T-helper 9 cell (primary cell): ENCODE data around the gene RAMP3.
A peak's percentile ranks its signal among the peaks of the same experiment; 100 is the strongest.
"Not testable (repeated sequence)": the region's sequence is repeated elsewhere in the genome, so short reads cannot be mapped to it uniquely, and the experiment has no call there.

Experiments
- DNase-seq: peaks from one replicate; pipeline ENCODE4 v3.0.0-alpha.2; 2020

RAMP3 gene

DNA sequence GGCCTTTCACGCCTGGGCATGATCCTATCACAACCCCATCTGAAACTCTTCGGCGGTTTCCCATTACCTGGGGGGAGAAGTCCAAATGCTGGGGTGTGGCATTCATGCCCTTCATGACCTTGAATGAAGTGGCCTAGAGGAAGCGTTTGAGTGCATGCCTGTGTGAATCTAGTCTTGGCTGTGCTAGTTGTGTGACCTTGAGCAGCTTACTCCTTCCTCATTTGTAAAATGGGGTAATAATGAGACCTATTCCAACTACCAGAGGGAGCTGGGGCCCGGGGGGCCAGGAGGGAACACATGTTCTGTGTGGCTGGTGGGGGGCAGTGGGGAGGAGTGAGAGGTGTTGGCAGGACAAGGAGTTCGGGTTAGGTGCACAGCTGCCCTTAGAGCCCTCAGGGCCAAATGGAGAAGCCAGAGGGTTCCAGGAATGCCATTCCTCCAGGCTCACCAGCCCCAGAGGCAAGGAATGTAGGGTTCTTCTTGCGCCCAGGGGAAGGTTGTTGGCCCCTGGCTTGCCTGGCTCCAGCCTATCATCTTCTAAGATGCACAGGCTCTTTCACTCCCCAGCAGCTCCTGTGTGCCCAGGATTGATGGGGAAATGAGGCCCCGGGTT is 24.8 kb upstream of the RAMP3 start:
- DNase-seq: no peak

DNA sequence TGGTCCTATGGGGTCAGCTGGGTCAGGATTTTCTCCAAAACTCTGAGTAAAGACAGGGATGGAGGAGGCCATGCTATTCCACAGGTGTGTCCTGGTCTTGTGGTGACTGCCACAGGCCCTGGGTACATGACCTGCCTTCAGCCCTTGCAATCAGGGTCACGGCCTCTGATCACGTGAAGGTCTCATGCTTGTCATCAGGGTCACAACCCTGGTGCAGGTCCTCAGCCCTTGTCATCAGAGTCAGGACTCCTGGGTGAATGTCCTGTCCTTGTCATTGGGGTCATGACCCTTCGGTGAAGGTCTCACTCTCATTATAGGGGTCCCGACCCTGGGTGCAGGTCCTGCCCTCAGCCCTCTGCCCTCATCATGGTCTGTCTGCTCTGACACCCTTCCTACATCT is 24.2 kb upstream of the RAMP3 start:
- DNase-seq: no peak

DNA sequence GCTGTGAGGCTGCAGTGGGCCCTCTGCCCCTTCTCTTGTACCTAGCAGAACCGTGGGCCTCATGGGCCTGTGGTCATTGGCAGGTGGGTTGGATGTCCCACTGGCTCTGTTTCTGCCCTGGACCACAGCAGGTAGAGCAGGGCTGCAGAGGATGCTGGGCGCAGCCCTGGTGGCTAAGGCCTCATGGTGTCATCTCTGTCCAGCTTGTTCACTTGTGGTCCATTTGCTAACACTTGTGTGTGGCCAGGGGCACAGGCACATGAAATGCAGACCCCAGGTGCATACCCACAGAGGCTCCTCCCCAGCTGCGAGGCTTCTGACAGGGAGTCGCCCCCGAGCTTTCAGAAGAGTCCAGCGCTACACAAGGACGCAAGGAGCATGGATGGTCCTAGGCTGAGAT is 23.7 kb upstream of the RAMP3 start:
- no peak for DNase-seq

DNA sequence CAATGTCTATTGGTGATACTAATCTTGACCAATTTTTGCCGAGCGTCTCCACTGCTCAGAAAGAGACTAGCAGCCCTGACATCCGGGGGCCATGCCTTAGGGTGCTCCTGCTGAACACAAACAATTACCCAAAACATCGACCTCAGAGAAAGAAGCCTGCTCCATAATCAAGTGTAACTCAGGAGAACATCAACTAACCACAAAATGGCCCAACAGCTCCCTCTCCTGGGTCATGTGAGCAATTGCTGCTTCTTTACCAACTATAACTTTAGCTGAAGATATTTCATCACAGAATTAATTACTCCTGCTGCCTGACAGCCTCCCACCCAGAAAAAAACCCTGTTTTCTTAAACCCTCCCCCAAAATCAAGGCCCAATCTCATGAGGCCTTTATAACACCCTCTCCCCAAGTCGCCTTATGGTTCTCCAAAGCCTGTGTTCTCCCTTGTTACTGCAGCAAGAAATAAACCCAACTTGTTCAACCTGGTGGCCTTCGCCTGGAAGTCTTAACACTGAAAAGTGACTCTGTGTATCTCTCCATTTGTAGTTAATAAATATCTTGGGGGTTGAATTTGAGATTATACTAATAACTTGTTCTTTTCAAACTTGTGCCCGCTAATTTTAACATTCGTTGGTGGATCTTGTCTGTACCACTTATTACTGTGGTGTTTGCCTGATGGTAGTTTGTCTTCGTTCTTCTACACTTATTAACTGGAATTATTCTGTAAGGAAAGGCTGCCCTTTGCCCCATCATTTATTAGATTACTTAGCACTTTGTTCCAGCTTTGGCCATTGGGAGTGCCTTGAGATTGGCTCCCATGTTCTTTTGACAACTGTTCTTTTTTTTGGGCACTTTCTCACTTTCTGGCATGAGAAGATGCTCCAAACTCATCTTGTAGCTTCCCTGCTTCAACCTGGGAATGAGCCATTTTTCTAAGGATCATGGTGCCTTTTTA is 21.2 kb upstream of the RAMP3 start:
- DNase-seq: peak; percentile 51

DNA sequence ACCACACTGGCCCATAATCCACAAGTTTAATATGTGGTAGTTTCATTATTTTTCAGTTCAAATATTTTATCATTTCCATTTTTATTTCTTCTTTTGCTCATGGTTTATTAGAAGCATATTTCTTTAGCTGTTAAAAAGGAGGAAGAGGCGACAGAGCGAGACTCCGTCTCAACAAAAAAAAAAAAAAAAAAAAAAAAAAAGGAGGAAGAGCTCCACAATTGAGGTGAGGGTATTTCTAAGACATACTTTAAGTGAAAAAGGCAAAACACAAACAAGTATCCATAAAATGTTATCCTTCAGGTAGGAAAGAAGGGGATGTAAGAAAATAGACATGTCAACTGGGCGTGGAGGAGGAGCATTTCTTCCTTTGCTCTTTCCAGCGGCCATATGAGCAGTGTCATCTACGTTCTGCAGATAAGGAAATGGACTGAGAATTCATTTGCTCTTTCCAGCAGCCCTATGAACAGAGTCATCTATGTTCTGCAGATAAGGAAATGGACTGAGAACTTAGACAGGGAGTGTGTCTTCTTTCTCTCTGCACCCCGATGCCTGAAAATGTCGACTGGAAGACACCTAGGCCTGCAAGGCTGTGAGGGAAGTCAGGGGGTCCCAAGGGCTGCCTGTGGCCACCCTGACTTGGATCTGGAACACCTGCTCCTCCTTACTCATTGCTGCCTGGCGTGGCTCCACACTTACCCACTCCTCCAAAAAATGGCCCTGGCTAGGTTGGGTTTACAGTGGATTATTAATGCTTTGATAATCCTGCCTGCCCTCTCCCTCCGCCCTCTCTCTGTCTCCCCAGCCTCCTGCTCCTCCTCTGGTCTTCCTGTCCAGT is 18.9 kb upstream of the RAMP3 start:
- no peak for DNase-seq

- no peak for DNase-seq
These were observed 16.8 kb upstream of the RAMP3 start for GRCh38 chr7:45140827-45141226.

DNA sequence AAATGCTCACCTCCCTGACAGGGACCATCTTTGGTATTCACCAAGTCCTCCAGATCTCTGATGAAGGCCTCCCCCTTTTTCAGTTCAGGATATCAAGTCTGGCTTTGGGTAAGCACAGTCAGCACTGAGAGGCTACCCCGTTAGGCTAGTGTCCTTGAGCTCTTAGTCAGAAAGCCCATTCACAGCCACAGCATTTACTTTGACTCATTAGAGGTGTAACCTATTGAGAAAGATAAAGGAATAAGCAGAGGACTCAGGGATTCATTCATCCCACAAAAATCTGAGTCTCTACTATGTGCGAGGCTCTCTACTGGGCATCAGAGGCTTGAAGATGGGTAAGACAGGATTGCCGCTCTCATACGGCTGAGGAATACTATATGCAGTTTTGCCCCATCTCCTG is 14.0 kb upstream of the RAMP3 start:
- DNase-seq: no peak

DNA sequence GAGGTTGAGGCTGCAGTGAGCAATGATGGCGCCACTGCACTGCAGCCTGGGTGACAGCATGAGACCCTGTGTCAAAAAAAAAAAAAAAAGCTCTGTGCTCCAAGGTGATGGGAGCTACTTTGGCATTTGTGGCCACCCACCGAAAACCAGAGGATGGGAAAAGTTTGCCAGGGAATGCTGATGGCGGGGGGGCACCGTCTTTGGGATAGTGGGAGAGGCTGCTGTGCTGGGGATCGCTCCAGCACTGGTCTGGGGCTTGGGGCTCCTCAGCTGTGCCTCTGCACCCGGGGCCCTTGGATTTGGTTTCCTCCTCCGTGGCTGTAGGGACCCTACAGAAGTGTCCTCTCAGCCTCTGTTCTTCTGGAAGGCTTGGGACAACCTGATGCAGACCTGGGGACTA is 11.7 kb upstream of the RAMP3 start:
- no peak for DNase-seq

GRCh38 chr7:45146531-45147379 is 10.8 kb upstream of the RAMP3 start:
- no peak for DNase-seq

DNA sequence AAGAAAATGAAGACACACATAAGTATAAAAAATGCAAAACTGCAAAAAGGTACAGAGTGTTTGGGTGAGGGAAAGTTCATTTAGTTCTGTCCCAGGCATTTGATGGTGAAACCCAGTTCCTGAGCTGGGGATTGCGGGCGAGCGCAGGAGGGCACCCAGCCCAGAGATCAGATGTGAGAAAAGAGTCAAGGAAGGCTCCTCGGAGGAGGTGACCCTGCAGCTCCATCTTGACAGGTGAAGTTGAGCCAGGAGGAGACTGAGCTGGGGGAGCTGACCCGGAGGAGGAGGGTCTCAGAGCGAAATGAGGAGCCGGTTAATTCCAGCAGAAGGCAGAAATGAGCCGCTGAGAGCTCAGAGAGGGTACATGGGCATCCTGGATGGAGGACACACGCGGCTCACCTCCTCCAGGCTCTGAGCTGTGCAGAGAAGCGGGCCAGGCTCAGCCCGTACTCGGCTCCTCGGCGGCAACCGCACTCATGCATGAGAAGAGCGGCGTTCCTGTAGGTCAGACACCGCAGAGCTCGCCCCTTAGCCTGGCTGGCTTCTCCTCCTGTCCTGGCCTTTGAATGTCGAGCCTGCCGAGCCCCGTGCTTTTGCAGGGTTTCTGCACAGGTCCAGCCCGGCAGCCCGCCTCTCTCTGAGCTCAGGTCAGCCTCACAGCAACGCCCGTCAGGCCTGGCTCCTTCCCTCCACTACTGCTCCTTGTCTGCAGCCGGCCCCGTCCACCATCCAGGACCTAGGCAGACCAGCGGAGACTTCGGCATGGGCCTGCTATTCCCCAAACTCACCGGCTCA is 9.5 kb upstream of the RAMP3 start:
- DNase-seq: no peak

GRCh38 chr7:45148653-45148973 is 9.0 kb upstream of the RAMP3 start:
- no peak for DNase-seq

DNA sequence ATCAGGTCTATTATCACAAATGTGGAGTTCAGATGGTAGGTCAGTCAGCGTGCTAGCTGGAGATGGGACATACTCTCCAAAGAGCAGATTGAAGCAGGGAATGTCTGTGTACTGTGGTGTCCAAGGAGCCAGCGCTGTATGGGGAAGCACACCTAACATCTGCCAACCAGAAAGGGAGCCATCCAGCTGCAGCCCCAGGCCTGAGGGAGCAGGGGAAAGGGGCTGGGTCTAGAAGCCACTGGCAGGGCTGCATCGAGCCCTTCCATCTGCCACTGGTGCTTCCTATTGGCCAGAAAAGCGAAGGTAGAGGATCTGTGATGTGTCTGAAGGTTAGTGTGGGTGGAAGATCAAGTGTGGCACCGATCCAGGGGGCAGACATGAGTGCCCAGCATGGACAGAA is 8.0 kb upstream of the RAMP3 start:
- DNase-seq: no peak

DNA sequence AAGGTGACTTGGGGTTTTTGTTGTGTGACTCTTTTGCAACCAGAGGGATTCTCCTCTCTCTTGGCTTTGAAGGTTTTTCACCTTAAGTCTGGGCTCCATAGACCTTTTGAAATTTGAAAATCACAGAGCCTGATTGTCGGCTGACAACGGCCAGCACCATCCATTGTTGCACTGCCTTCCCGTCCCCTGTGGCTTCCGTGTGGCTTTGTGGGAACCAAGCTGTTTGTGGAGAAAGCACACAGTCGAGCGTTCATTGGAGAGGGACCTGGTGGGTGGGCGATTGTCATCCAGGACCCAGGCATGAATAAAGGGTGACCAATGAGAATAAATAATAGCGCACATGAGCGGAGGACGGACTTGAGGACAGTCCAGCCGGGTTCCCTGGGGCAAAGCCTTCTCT is 7.4 kb upstream of the RAMP3 start:
- DNase-seq: no peak

DNA sequence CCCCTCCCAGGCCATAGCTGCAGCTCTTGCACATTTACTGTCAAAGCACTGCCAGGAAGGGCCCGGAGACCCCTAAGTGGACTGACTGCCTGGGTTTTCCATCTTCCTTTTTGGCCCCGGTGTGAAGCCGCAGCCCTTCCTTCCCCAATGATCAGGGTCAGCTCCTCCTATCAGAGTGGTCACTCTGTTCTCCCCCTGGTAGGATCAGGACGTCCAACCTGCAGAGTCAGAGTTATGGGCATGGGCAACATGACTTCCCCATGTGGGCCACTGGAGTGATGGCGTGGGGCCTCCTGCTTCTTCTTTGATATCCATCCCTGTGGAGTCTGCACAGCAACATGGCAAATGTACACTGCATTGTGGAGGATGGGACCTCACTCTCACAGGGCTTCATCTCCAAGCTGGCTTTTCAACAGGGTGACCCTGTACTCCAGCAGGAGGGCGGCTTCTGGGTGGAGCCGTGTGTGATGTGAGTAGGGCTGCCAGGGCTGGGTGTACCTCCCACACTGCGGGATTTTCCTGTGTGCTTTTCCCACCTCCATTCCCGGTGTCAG is 6.4 kb upstream of the RAMP3 start:
- DNase-seq: no peak

GRCh38 chr7:45151967-45152366 is 5.6 kb upstream of the RAMP3 start:
- no peak for DNase-seq

DNA sequence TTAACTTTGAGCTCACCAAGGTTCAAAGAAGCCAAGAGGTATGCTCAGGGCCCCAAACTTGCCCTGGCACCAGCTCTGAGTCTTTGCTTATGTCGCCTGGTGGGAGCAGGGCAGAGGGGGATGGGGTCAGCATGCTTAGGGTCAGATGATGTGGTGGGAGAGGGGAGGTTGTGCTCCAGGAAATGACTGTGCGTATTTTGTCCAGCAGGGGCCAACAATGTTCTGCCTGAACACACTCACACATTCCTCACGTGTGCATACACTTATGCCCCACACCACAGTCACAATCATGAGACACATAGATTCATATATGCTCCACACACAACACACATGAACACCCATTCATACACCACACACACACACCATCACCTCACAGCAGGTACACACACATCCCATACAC is 4.4 kb upstream of the RAMP3 start:
- DNase-seq: no peak

- not testable (repeated sequence) for DNase-seq
These were observed 3.7 kb upstream of the RAMP3 start for GRCh38 chr7:45153861-45154260.

- DNase-seq: no peak
These were observed 2.2 kb upstream of the RAMP3 start for GRCh38 chr7:45155357-45155900.

GRCh38 chr7:45155941-45156340 is 1.6 kb upstream of the RAMP3 start:
- no peak for DNase-seq

DNA sequence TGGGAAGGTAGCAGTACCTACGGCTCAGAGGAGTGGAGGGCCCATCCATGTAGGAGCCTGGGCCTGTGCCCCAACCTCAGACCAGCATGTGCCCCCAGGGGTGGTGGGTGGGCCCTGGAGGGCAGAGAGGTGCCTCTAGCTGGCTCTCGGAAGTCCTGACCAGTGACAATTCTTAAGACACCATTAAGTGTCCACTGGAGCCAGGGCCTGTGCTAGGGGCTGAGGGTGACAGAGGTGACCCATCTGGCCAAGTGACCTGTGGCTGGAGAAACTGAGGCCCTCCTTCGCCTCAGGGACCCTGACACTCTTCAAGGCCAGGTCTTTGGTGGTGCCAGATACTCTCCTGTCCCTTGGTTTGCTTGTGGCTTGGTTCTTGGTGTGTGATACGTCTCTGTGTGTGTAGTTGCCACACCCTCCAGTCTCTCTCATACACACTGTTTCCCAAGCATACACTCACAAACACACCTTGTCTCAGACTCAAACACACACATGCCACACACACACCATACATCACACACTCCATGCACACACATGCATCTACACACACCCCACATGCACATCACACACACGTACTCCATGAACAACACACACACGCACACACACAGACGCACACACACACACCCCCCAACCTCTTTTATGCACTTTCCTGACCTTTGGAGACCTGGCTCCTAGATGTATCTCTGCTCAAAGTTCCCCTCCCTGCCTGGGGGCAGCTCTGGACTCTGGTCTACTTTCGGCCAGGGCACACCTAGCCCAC is 897 bp upstream of the RAMP3 start:
- no peak for DNase-seq

DNA sequence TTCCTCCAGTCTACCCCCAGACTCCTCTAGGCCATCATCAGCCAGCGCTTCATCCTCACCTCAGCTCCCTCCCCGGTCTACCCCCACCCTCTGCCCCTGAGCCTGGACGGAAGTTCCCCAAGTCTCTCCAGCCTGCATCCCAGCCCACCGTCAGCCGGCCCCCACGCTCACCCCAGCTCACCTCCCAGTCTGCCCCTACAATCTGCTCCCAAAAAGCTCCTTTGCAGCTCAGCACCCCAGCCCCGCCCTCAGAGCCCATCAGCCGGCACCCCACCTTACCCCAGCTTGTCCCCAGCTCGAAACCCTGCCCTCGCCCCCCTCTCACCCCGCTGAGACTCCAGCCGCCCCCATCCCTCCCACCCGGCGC is 322 bp upstream of the RAMP3 start:
- no peak for DNase-seq
